GM23248 (cell line): ENCODE results near the gene PRDM16. TPM values are rescaled to one million over a fixed set of nuclear protein-coding genes. Genes with fewer than 3 reads are reported as not detected.

Experiments used
- DNase-seq: peaks from one replicate; pipeline ENCODE4 v3.0.0-alpha.2; 2015
- H2AFZ ChIP-seq: fragments of 200-600 bp; sonication (generic); 2 replicates; pipeline ENCODE4 v1.6.1; 2016; ENCODE audit warnings: antibody characterized with exemption
- H3F3A ChIP-seq: fragments of 200-600 bp; sonication (generic); 2 replicates; pipeline ENCODE4 v1.6.1; 2016; ENCODE audit warnings: mild to moderate bottlenecking, antibody characterized with exemption, mixed run types; ENCODE audit not compliant: insufficient read depth
- H3K27ac ChIP-seq: fragments of 200-600 bp; sonication (generic); 2 replicates; pipeline ENCODE4 v1.5.1; 2016; ENCODE audit warnings: mild to moderate bottlenecking
- H3K27me3 ChIP-seq: fragments of 200-600 bp; sonication (generic); replicated peaks from 2 replicates; pipeline ENCODE4 v1.6.1; 2016; ENCODE audit warnings: mild to moderate bottlenecking; ENCODE audit not compliant: insufficient read depth
- H3K36me3 ChIP-seq: fragments of 200-600 bp; sonication (generic); 2 replicates; pipeline ENCODE4 v1.6.1; 2016; ENCODE audit warnings: low read depth, mild to moderate bottlenecking
- H3K4me1 ChIP-seq: fragments of 200-600 bp; sonication (generic); 2 replicates; pipeline ENCODE4 v1.6.1; 2016; ENCODE audit warnings: mild to moderate bottlenecking; ENCODE audit not compliant: insufficient read depth
- H3K4me2 ChIP-seq: fragments of 200-600 bp; sonication (generic); one replicate; pipeline ENCODE4 v1.6.1; 2016; ENCODE audit warnings: mild to moderate bottlenecking; ENCODE audit not compliant: unreplicated experiment
- H3K4me3 ChIP-seq: fragments of 200-600 bp; sonication (generic); 2 replicates; pipeline ENCODE4 v1.5.1; 2016; ENCODE audit warnings: mild to moderate bottlenecking
- H3K79me2 ChIP-seq: fragments of 200-600 bp; sonication (generic); 2 replicates; pipeline ENCODE4 v1.6.1; 2016; ENCODE audit warnings: mild to moderate bottlenecking; ENCODE audit not compliant: insufficient read depth
- H3K9ac ChIP-seq: fragments of 200-600 bp; sonication (generic); 2 replicates; pipeline ENCODE4 v1.6.1; 2016; ENCODE audit warnings: mild to moderate bottlenecking
- H3K9me2 ChIP-seq: fragments of 200-600 bp; sonication (generic); 2 replicates; pipeline ENCODE4 v1.6.1; 2016; ENCODE audit warnings: mixed run types, mild to moderate bottlenecking, moderate library complexity; ENCODE audit not compliant: insufficient read depth
- H3K9me3 ChIP-seq: fragments of 200-600 bp; sonication (generic); one replicate; pipeline ENCODE4 v1.6.1; 2017; ENCODE audit warnings: low read depth
- H4K20me1 ChIP-seq: fragments of 200-600 bp; sonication (generic); 2 replicates; pipeline ENCODE4 v1.6.0; 2016; ENCODE audit not compliant: insufficient read depth
- EZH2 ChIP-seq: fragments of 200-600 bp; sonication (generic); IDR thresholded peaks from 2 replicates; pipeline ENCODE4 v1.6.1; 2018; ENCODE audit warnings: antibody characterized with exemption, mild to moderate bottlenecking; ENCODE audit not compliant: insufficient read depth, poor library complexity, severe bottlenecking
- EZH2phosphoT487 ChIP-seq: fragments of 200-600 bp; sonication (generic); IDR thresholded peaks from 2 replicates; pipeline ENCODE4 v1.6.1; 2018; ENCODE audit warnings: antibody characterized with exemption, moderate library complexity, mild to moderate bottlenecking, low read depth; ENCODE audit not compliant: insufficient read depth
- WGBS, 2 experiments: methylation state at CpG; one replicate each; pipeline ENCODE4 v1.1.6; 2015 to 2017; ENCODE audit warnings: low lambda C conversion rate in 2 of 2, low coverage in 1 of 2; ENCODE audit errors: missing lambda C conversion rate in 2 of 2; 5-methylcytosine and 5-hydroxymethylcytosine counted together
- in situ Hi-C: fragments of 300-500 bp; cut with MboI; formaldehyde crosslinking; loops from 2 replicates; pipeline ENCODE4 v1.15.0; 2020
- polyA plus RNA-seq: library from polyadenylated mRNA; unstranded; fragments of >200 nt; fragmentation: Nextera tagmentation; extraction: Ambion mirVana; gene quantifications from 2 replicates; pipeline ENCODE4 v1.2.1, GENCODE V29; 2016
- total RNA-seq: library from RNA; depleted of rRNA; stranded (reverse); fragments of >200 nt; shearing (Covaris generic); gene quantifications from 2 replicates; pipeline ENCODE4 v1.2.3, GENCODE V29; 2014

Gene PRDM16
- total and polyA plus RNA-seq, 2 experiments from 2014 or later: 0.18 TPM; not detected in 1

- no peaks in the 10 kb centered on the region for H3K36me3 ChIP-seq
- no peak overlapping the region for H3K4me2 ChIP-seq
- 14 to 16% methylated on average over 10 of the region's 10 CpGs for WGBS, 2 experiments
Observed at GRCh38 chr1:3359351-3359750, 290.3 kb downstream of the PRDM16 start.

GRCh38 chr1:3359756-3360440, 290.9 kb downstream of the PRDM16 start:
- no peaks in the 10 kb centered on the region for H3F3A ChIP-seq
- H3K27ac ChIP-seq: no peak overlapping the region
- in situ Hi-C loops: no loop called here
- no peak overlapping the region for H3K9ac ChIP-seq
- peaks cover 67% of the 10 kb centered on the region for H3K27me3 ChIP-seq
- H3K9me2 ChIP-seq: no peaks in the 10 kb centered on the region
- TF ChIP-seq EZH2 (no peak), EZH2phosphoT487 (no peak)
- WGBS, 2 experiments: 15 to 19% methylated on average over 31 of the region's 31 CpGs
- no peaks in the 10 kb centered on the region for H3K9me3 ChIP-seq
- H3K79me2 ChIP-seq: no peaks in the 10 kb centered on the region
- H2AFZ ChIP-seq: no peak overlapping the region
- H3K4me2 ChIP-seq: no peak overlapping the region
- no peak overlapping the region for H3K4me3 ChIP-seq
- H4K20me1 ChIP-seq: no peaks in the 10 kb centered on the region
- H3K36me3 ChIP-seq: no peaks in the 10 kb centered on the region
- H3K4me1 ChIP-seq: no peaks in the 10 kb centered on the region
- no peak for DNase-seq

More at GRCh38 chr1:3359351-3359750, 290.3 kb downstream of the PRDM16 start:
- H3K27ac ChIP-seq: no peak overlapping the region
- DNase-seq: no peak
- H4K20me1 ChIP-seq: no peaks in the 10 kb centered on the region
- H3K9me3 ChIP-seq: no peaks in the 10 kb centered on the region
- H3K9me2 ChIP-seq: no peaks in the 10 kb centered on the region
- H3K4me1 ChIP-seq: no peaks in the 10 kb centered on the region
- no peak overlapping the region for H3K4me3 ChIP-seq
- H3F3A ChIP-seq: no peaks in the 10 kb centered on the region
- H3K9ac ChIP-seq: no peak overlapping the region
- in situ Hi-C loops: no loop called here
- TF ChIP-seq EZH2 (no peak), EZH2phosphoT487 (no peak)
- H2AFZ ChIP-seq: no peak overlapping the region
- no peaks in the 10 kb centered on the region for H3K79me2 ChIP-seq
- H3K27me3 ChIP-seq: peaks cover 66% of the 10 kb centered on the region

GRCh38 chr1:3360646-3361257, 291.7 kb downstream of the PRDM16 start:
- no peak for DNase-seq
- Histone ChIP-seq H3F3A (no peaks in the 10 kb centered on the region), H2AFZ (no peak overlapping the region), H3K9ac (no peak overlapping the region), H3K36me3 (no peaks in the 10 kb centered on the region), H3K4me3 (no peak overlapping the region), H3K4me2 (no peak overlapping the region), H3K9me2 (no peaks in the 10 kb centered on the region), H3K27me3 (peaks cover 67% of the 10 kb centered on the region), H3K79me2 (no peaks in the 10 kb centered on the region), H3K4me1 (no peaks in the 10 kb centered on the region), H3K27ac (no peak overlapping the region), H4K20me1 (no peaks in the 10 kb centered on the region), H3K9me3 (no peaks in the 10 kb centered on the region)
- in situ Hi-C loops: no loop called here
- TF ChIP-seq EZH2: no peak
- no peak for TF ChIP-seq EZH2phosphoT487
- WGBS, 2 experiments: 75 to 76% methylated on average over 32 of the region's 32 CpGs

- in situ Hi-C loops: no loop called here
- no peaks in the 10 kb centered on the region for H3K9me3 ChIP-seq
- H3K4me3 ChIP-seq: no peak overlapping the region
- no peak overlapping the region for H3K9ac ChIP-seq
- H3K36me3 ChIP-seq: no peaks in the 10 kb centered on the region
- no peak overlapping the region for H3K4me2 ChIP-seq
- TF ChIP-seq EZH2 (no peak), EZH2phosphoT487 (no peak)
- 73 to 78% methylated on average over 11 of the region's 11 CpGs for WGBS, 2 experiments
- H4K20me1 ChIP-seq: no peaks in the 10 kb centered on the region
- no peaks in the 10 kb centered on the region for H3K79me2 ChIP-seq
- H2AFZ ChIP-seq: no peak overlapping the region
- no peaks in the 10 kb centered on the region for H3K9me2 ChIP-seq
- DNase-seq: no peak
- H3K27me3 ChIP-seq: peaks cover 53% of the 10 kb centered on the region
- H3K4me1 ChIP-seq: peaks cover 4% of the 10 kb centered on the region
- no peak overlapping the region for H3K27ac ChIP-seq
- peaks cover 6% of the 10 kb centered on the region for H3F3A ChIP-seq
Observed at GRCh38 chr1:3363023-3363422, 294.0 kb downstream of the PRDM16 start.
